SKM-1 (cell line): Measurements from ENCODE around the gene SMTNL2.

Experiments
- DNase-seq: peaks from one replicate; lab custom pipeline; 2025; ENCODE audit not compliant: unreplicated experiment; lab: John Stamatoyannopoulos, UW

SMTNL2 gene

GRCh38 chr17:4545217-4545951 lies 38.9 kb upstream of the SMTNL2 start:
- no peak for DNase-seq

- DNase-seq = no peak
Measured at GRCh38 chr17:4547118-4547906, 37.0 kb upstream of the SMTNL2 start.

- no peak for DNase-seq
Measured at GRCh38 chr17:4548061-4548461, 36.3 kb upstream of the SMTNL2 start.

- DNase-seq = no peak
Measured at GRCh38 chr17:4548721-4549531, 35.4 kb upstream of the SMTNL2 start.

- DNase-seq = no peak
Measured at GRCh38 chr17:4549781-4550533, 34.4 kb upstream of the SMTNL2 start.

GRCh38 chr17:4550534-4551039 lies 33.7 kb upstream of the SMTNL2 start:
- DNase-seq = no peak

GRCh38 chr17:4551141-4551540 lies 33.2 kb upstream of the SMTNL2 start:
- DNase-seq = no peak

- no peak for DNase-seq
Measured at GRCh38 chr17:4551796-4552525, 32.4 kb upstream of the SMTNL2 start.

GRCh38 chr17:4553669-4554068 lies 30.7 kb upstream of the SMTNL2 start:
- DNase-seq = no peak

- no peak for DNase-seq
Measured at GRCh38 chr17:4554441-4554996, 29.8 kb upstream of the SMTNL2 start.

- peak; percentile 69 for DNase-seq
Measured at GRCh38 chr17:4554997-4555799, 29.1 kb upstream of the SMTNL2 start, which contains the start of gene MYBBP1A. TSS of gene MYBBP1A (minus strand) at chr17:4555384. CDS start at chr17:4555324, 60 bp downstream.

- DNase-seq = no peak
Measured at GRCh38 chr17:4555873-4556759, 28.2 kb upstream of the SMTNL2 start.

- no peak for DNase-seq
Measured at GRCh38 chr17:4556996-4557395, 27.3 kb upstream of the SMTNL2 start.

- DNase-seq = no peak
Measured at GRCh38 chr17:4557626-4558346, 26.5 kb upstream of the SMTNL2 start.

- DNase-seq = no peak
Measured at GRCh38 chr17:4558347-4558971, 25.9 kb upstream of the SMTNL2 start.

- DNase-seq = no peak
Measured at GRCh38 chr17:4559139-4559791, 25.1 kb upstream of the SMTNL2 start.
